ENCODE measurements around the gene METTL14.

METTL14 gene

DNA sequence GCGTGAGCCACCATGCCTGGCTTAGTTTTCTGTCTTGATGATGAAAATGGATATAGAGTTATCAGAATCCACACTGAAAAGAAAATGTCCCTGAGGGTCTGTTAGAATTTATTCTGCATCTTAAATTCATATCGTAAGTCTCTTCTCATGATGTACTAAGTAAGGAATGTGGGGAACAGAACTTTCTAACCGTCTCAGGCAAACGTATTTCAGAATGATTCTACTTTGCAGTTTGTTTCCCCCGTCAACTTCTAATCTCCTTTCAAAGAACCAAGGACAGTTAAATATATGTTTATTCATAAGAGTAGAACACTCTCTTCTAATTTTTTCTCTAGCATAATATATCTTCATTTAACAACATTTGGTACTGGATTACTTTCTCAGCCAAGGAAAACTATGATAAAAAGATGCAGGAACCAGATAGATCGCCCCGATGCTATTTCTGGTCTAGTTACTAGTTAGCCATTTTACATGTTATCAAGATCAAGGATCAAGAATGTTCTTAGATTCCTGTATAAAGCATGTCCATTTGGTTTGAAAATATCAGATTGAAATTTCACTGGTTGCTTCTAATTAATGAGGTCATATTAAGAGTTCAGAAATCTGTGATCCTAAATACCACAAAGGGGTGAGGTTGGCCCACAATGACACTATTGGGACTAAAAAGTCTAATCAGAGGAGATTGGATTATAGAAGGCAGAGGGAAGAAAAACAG lies 49.5 kb downstream of the METTL14 start:
- no peak for DNase-seq (ENCODE audit: low read depth)

DNA sequence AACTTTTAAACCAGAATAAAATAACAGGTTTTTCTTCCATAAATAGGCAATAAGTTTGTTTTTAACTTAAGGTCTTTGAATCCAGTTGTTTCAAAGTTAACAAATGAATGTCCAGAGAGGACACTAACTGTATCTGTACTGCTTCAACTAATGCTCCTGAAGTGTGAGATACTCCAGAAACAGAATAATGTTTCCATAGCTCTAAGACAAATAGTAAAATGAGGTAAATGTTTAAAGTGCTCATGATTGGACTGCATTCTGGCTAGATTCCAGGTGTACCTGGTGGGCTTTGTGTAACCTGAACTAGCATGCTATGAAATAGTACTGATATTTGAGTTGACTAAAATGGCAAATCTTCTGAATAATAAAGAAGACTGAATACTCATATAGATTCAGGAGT lies 51.7 kb downstream of the METTL14 start:
- no peak for DNase-seq (ENCODE audit: low read depth)

DNA sequence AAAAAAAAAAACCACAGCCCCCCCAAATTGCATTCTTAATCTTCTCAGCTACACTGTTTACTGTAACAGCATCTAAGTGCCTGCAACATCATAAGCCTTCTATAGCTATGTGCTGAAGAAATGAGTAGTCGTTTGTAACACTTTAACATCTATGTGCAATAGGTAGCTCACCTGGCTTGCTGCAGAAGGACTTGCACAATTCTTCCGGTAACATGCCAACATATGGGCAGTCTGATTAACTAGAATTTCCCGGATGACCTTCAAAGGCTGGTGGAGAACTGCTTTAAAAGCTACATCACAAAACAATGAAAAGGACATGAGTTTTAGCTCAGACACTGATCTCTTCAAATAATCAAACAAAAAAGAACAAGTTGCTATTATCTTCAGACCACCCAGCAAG lies 52.9 kb downstream of the METTL14 start:
- DNase-seq (ENCODE audit: low read depth), result no peak

DNA sequence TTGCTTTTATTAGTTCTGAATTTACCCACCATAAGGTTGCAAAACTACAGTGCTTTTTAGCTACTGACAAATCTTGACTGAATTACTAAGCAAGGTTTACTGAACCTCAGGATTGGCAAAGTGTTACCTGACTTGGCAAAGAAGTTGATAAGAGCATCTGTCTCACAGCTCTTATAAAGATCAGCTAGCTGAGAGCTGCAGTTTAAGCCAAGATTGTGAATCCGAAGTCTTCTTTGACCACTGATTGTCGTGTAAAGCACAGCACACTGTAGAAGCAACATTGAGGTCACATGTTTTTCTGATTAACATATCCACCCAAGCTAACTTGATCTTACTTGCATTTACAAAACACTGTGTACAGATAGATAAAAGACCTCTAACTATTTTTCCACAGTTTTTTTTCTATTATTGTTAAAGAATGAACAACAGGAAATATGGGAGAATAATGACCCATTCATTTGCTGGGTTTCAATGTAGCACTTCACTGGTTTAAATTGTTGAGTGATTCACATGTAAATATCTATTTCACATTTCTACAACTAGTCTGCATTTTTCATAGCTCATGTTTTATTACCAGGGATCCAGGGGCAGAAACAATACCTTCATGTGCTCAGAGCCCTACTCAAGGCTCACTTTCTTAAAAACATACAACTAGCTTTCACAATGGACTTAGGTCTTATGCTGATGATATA lies 54.0 kb downstream of the METTL14 start:
- no peak for DNase-seq (ENCODE audit: low read depth)

DNA sequence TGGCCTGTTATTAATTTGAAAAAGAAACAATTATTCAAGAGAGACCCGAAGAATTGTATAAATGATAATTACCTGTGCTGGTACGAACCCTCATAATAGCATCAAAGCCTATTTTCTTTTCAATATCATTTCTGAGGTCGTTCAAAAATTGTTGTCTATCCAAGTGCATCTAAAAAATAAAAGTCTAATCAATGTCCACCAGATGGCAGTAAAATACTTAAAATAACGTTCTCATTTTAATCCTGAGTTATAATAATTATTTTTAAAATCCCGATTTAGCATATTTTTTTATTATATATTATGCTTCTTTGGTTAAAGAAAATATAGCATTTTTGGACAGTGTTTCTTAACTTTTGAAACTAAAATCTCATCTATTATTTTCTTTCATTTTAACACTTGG lies 55.7 kb downstream of the METTL14 start:
- DNase-seq (ENCODE audit: low read depth), result no peak

DNA sequence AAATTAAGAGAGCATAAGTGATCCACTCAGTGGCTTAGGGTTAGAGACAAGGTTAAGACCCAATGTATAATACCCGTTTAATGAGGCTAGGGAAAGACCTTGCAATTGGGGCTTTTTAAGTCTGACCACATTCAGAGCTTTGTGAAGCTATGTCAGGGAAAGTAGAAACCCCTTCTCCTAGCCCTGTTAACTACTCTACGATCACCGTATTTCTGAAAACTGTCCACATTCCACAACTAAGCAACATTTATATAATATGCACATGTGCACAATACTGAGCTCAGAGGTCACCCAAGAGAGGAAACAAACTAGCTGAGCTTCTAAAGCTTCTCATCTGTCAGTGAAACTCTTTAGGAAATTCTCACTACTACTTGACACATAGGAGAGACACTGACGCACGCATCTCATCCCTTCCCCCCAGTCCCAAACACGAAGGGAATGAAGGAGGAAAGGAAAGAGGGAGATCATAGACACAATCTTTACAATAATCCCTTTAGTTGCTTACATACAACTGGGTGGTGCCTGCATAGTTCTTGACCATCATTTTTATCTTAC lies 56.2 kb downstream of the METTL14 start:
- no peak for DNase-seq (ENCODE audit: low read depth)

DNA sequence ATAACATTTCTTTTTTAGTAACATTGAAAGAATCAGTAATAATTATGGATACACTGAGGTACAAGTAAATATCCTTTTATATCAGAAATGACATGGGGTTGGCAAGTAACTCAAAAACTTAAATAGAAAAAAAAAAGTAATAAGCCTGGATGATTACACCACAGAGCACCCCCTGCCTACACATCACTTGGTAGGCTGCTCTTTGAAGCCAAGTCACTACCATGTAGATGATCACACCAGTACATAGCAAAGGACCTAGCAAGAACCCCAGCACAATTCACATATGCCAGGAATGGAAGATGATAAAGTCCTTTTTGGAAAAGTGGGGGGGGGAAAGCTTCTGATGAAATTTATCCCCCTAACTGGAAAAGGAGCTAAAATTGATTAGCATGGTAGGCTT lies 56.9 kb downstream of the METTL14 start:
- no peak for DNase-seq (ENCODE audit: low read depth)

DNA sequence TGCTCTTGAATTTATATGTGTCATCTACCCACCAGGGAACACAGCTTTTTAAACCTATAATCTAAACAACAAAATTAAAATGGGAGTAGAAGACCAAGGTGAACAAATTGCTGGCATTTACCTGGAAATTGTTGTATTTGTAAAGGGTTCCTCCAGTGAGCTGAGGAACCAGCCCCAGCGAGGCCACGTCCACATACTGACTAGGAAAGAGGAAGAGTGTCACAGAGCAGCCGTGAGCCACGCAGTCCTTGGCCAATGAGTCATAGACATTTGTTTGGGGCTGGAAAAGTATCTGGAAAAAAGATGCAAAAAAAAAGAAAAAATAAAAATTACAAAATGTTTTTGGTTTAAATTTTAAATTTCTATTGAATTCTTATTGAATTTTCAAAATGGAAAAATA lies 58.7 kb downstream of the METTL14 start:
- DNase-seq (ENCODE audit: low read depth), result no peak

DNA sequence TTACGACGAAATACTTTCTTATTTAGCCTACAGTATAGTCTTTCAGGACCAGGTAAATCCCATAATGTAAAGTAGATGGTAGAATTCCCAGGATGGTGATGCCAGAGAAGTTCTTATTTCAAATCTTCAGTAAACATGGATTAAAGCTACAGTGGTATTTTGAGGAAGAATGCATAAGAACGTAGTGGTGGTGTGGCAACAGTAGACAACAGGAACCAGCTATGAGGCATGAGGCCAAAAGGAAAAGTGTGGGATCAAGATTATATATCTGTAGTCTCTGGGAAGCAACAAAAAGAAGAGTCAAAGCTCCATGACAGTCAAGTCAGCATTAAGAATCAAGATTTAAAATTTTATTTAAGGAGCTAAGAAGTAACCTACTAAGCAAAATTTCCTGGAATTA lies 60.2 kb downstream of the METTL14 start:
- DNase-seq (ENCODE audit: low read depth), result no peak

DNA sequence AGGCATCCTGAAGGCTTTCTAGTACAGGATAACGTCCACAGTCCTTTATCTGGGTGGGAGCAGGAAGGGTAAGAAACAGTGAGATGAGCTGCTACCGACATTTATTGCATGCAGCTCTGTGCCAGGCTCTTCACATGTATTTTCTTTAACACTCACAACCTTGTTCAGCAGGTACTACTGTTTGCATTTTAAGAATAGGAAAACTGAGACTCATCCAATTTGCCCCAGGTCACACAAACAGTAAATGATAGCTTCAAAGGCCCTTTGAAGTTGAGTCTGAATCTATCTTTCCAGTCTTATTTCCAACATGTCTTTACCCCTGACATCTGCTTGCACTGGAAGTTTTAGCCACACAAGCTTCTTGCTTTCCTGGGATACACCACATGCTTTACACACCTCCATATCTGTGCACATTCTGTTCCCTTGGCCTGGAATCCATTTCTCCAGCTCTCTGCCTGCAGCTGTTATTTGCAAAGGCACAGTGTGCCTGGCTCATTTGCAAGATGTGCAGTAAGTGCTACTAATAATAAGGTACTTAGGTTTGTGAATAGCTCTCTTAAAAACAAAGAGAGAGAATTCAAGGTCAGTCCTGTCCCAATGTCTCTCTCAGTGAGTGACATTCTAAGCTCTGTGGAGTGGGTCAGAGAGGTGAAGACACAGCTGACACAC lies 61.2 kb downstream of the METTL14 start:
- no peak for DNase-seq (ENCODE audit: low read depth)

DNA sequence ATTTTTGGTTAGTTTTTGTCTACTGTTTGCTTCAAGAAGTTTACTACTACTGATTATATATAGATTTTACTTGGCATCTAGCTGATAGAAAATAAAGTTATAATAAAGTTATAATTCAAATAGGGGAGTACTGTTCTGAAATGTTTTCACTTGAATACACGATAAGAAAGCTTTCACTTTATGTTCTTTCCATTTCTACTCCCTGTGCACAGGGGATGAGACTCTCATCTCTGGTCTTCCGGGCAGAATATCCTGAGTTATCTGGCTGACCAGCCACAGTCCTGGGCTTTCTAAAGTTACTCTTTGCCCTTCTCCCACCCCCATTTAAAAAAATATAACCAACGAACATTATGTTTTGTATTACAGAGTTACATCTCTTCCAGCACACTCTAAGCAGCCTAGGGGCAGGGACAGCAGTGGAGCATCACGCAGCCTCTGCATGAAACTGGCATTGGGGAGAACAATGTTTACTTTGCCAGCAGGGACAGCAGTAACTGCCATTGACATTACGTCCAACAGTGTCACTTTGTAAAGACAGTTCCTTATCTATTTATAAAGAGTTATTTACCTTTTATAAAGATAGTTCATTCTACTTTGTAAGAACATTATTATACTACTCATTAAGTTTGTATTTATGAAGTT lies 64.3 kb downstream of the METTL14 start:
- no peak for DNase-seq (ENCODE audit: low read depth)

DNA sequence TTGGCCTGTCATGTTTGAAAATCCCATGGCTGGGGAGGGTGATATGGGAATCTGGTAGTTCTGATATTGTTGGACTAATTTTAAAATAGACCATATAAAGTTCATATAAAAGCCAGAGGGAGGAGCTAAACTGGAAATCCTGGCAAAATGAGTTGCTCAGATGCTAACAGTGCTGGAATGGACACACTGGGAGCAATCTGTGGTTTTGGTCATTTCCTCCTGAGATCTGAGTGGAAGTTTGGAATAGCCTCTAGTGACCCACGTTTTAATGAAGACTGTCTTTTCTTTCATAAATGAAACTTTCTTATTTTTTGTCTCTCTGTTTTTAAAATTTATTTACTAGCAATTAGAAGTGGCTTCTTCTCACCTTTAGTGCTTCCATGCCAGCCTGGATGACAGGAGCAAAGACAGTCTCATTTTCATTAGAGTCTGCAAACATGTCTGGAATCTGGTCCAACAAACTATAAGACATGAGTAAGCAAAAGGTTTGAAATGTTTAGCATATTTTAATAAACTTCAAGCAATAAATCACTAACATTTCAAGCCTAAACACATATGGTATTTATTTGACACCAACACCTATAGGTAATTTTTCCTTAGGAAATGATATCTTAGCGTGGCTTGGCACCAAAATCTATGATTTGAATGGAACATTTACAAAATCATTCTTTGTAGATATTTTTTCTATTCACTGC lies 66.6 kb downstream of the METTL14 start:
- DNase-seq (ENCODE audit: low read depth), result no peak

DNA sequence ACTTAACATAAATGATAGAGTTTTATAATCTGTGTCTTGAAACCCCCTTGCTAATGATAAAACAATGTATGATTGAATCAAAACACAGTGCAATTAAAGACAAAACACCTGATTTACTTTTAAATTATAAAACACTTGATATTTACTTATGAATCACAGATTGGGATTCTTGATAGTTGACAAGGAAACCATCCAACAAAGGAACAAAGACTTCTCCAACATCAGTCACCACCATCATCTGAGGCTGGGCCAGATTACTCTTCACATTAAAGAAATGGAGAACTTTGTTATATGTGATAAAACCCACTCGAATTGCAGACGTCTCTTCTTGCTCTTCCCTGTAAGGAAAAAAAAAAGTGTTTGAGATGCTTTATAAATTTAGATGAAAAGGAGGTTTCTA lies 67.4 kb downstream of the METTL14 start:
- no peak for DNase-seq (ENCODE audit: low read depth)

DNA sequence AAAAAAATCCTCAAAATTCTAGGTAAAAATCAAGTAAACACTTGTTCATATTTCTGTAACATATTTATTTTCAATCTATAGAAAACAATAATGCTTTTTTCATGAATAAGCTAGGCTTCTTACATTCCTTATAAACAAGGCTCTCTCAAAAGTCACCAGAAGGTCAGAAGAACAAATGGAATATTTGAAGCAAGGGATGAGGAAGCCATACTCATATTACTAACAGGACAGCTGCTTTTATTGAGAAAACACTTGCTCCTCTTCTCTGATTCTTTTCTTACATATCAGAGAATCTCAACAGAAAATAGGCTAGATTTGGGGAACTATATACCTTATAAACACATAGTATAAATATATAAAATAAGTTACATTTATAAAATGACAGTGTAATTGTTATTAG lies 67.9 kb downstream of the METTL14 start:
- no peak for DNase-seq (ENCODE audit: low read depth)

DNA sequence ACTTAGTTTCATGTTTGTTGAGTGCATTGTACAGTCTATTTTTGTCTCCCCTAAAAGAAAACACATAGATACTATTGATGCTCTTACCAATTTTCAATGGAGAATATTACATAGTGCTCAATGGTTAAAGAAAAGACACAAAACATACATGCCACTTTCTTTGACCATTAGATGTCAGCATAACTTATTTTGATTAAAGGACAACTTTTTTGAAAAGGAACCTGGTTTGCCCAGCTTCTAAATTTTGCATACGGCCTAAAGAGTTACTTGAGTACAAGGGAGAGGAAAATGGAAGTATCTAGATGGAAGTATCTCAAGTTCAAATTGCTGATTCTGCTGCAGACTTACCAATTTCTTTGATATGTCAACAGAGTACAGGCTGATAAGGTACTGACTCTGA lies 68.5 kb downstream of the METTL14 start:
- DNase-seq (ENCODE audit: low read depth), result no peak

DNA sequence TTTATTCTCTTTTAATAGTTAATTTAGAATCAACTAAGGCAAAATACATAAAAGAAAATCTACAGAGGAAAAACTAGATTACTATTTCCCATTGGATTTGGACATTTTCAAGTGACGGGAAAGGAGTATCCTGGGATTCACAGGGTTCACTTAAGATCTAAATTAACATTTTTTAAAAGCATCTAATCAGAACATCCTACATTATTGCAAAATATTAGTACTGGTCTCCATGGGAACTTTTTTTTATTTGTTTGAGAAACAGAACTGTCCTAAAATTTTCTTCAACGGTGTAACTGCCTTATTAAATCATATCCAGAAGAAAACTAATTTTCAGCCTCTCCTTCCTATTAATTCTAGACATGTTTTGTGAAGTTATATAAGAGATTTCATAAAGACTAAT lies 69.7 kb downstream of the METTL14 start:
- no peak for DNase-seq (ENCODE audit: low read depth)

DNA sequence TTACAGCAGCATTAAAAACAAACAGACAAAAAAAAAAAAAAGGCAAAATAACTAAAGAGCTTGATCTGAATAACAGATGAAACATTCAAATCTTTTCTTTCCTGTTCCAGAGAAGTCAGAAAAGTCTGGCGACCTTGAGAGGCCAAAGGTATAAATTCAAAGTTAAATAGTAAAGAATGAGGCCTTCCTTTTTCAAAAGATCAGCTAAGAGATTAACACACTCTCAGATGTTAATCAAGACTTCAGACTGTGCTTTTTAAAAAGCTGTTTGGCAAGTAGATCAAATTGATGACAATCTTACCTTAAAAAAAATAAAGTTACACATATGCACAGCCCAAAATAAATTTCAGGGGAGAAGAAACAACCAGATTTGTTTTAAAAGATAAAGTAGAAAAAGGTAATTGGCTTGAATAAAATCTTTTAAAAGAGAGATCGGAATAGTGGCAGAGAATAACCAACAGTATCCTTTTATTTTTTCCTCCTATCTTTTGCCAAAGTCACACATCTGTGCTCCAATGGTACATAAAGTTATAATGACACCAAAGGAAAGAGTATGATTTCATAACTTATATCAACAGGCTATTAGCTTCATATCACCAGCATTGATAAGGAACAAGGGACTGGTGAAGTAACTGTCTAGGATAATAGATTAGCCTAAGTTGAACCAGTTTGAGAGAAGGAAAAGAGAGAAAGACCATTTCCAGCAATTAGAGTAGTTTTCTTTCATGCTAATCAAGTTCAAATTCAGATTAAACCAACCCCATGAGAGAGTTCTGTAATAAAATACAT lies 70.4 kb downstream of the METTL14 start:
- DNase-seq (ENCODE audit: low read depth), result no peak

DNA sequence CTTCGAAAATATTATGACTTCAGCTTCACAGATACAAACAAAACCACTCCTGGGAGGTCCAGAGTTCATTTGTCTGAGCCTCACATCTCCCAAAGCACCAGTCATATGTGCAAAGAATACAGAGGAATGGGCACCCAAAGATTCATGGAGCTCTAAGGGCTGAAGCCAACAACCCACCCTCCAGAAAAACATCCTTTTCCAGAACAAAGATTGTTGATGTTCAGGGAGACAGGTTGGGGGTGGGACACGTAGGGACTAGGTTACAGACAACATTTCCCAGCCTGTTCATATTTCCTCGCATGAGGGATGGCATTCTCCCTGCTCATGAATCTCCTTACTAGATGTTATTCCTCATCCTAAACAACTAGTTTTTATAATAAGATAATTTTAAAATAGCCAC lies 71.2 kb downstream of the METTL14 start:
- DNase-seq (ENCODE audit: low read depth), result no peak

DNA sequence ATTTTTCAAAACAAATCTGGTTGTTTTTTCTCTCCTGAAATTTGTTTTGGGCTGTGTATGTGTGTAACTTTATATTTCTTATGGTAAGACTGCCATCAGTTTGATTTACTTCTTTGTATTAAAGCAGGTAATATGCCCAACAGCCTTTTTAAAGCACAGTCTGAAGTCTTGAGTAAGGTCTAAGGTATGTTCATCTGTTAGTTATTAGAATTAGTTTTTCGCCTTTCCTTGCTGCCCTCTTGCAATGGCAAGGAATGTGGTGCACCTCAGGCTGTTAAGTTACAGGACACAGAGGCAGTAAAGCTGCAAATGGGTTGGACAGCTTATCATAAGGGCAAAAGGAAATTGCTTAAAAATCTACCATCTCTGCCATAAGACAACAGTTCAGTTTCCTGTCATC lies 71.8 kb downstream of the METTL14 start:
- no peak for DNase-seq (ENCODE audit: low read depth)

DNA sequence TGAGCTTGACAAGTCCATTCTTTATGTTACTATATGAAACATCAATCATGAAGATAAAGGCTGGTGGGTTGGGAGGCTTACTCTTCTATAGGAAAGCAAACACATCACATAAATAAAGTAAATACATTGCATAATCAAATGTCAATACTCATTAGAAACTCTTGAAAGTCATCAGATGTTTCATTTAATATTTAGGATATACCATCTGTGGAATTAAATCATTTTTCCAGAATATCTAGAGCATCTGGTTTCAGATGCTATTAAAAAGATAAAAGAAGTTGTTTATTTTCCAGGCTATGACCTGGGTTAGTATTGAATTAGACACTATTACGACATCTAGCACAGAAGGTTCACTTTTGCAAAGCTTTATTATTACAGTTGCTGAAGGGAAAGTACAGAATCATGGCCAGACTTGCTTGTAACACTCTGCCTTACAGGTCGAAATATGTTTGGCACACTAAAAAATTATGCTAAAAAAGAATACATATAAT lies 72.6 kb downstream of the METTL14 start:
- no peak for DNase-seq (ENCODE audit: low read depth)

DNA sequence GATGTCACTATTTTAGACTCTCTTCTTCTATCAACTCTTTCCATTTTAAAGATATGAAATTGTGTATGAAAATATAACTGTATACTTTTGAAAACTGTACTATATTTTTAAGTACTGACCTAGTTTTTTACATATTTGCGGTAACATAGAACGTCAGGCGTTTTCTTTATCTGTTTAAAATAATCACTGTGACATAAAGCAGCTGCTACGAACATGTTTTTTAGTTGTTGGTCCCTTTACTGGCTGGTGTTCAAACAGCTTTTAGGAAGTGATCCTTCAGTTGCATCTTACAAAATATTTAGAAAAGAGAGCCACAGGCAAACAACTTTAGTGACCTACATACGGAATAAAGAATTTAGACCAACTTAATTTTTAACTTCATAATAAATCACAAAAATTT lies 73.1 kb downstream of the METTL14 start:
- DNase-seq (ENCODE audit: low read depth), result no peak

Data from stimulated activated CD8-positive, alpha-beta memory T cell treated with anti-CD3 and anti-CD28 coated beads, Interleukin-15, amount 100 ng/mL, for 24 hours (primary cell).